Naive B cell (primary cell): ENCODE measurements around the gene GIPR. TPM values are rescaled to one million over a fixed set of nuclear protein-coding genes. Genes with fewer than 3 reads are reported as not detected.
"Not testable (repeated sequence)": the region's sequence is repeated elsewhere in the genome, so short reads cannot be mapped to it uniquely, and the experiment has no call there.

ENCODE experiments used
- ATAC-seq, 2 donors: fragments of 150-1000 bp; cut with Tn5 transposase; 2 replicates each; pipeline ENCODE4 v1.10.0; 2021; ENCODE audit warnings: low read depth in 2 of 2, mild to moderate bottlenecking in 2 of 2, moderate library complexity in 2 of 2
- DNase-seq: peaks from one replicate; pipeline ENCODE4 v3.0.0; 2022
- H3K27ac Mint-ChIP-seq, 6 donors: one replicate each; pipeline ENCODE4 v1.8.0; 2020 to 2022; ENCODE audit warnings: mild to moderate bottlenecking in 6 of 6, mixed read lengths in 6 of 6, moderate library complexity in 5 of 6, inconsistent platforms in 2 of 6
- H3K27me3 Mint-ChIP-seq, 3 donors: one replicate each; pipeline ENCODE4 v1.8.0; 2021 to 2022; ENCODE audit warnings: mixed read lengths in 3 of 3, mild to moderate bottlenecking in 1 of 3
- H3K36me3 Mint-ChIP-seq, 2 donors: one replicate each; pipeline ENCODE4 v1.8.0; 2020 to 2022; ENCODE audit warnings: mixed read lengths in 2 of 2, inconsistent platforms in 1 of 2, mild to moderate bottlenecking in 1 of 2
- H3K4me1 Mint-ChIP-seq, 3 donors: one replicate each; pipeline ENCODE4 v1.8.0; 2020 to 2022; ENCODE audit warnings: mixed read lengths in 3 of 3, inconsistent platforms in 1 of 3, mild to moderate bottlenecking in 1 of 3, moderate library complexity in 1 of 3
- H3K4me3 Mint-ChIP-seq, 8 donors: one replicate each; pipeline ENCODE4 v1.8.0; 2020 to 2022; ENCODE audit warnings: mild to moderate bottlenecking in 8 of 8, mixed read lengths in 8 of 8, moderate library complexity in 8 of 8, inconsistent platforms in 2 of 8
- H3K9me3 Mint-ChIP-seq, 7 donors: one replicate each; pipeline ENCODE4 v1.8.0; 2020 to 2022; ENCODE audit warnings: mixed read lengths in 7 of 7, mild to moderate bottlenecking in 5 of 7, inconsistent platforms in 2 of 7, moderate library complexity in 1 of 7
- polyA plus RNA-seq, 6 donors: library from polyadenylated mRNA; unstranded; fragments of 300-500 nt; fragmentation: Illumina TruSeq; gene quantifications; one replicate each; pipeline ENCODE4 v1.2.3, GENCODE V29; 2021; ENCODE audit warnings: low read depth in 6 of 6

GIPR gene
- polyA plus RNA-seq, 6 donors from 2014 or later: not detected

GRCh38 chr19:45711851-45712698 is 44.1 kb downstream of the GIPR start:
- Mint-ChIP-seq H3K27ac (no peak overlapping the region), H3K4me1 (peaks cover 23 to 32% (median 31%) of the 10 kb centered on the region in 3 donors), H3K36me3 (peaks cover 0 to 11% of the 10 kb centered on the region in 2 donors), H3K9me3 (no peaks in the 10 kb centered on the region), H3K27me3 (no peaks in the 10 kb centered on the region), H3K4me3 (no peak overlapping the region)
- no peak for ATAC-seq
- no peak for DNase-seq

- DNase-seq (no peak), ATAC-seq (no peak)
- Mint-ChIP-seq H3K9me3 (no peaks in the 10 kb centered on the region), H3K27ac (no peak overlapping the region), H3K36me3 (peaks cover 0 to 11% of the 10 kb centered on the region in 2 donors), H3K27me3 (no peaks in the 10 kb centered on the region), H3K4me3 (no peak overlapping the region), H3K4me1 (peaks cover 27 to 36% (median 34%) of the 10 kb centered on the region in 3 donors)
Observed at GRCh38 chr19:45712699-45713067, 44.7 kb downstream of the GIPR start.

GRCh38 chr19:45713141-45713540 is 45.1 kb downstream of the GIPR start:
- no peak overlapping the region for H3K4me3 Mint-ChIP-seq
- DNase-seq: no peak
- no peaks in the 10 kb centered on the region for H3K27me3 Mint-ChIP-seq
- H3K4me1 Mint-ChIP-seq: peaks cover 29 to 39% (median 38%) of the 10 kb centered on the region in 3 donors
- H3K27ac Mint-ChIP-seq: no peak overlapping the region
- H3K36me3 Mint-ChIP-seq: peaks cover 0 to 11% of the 10 kb centered on the region in 2 donors
- H3K9me3 Mint-ChIP-seq: no peaks in the 10 kb centered on the region
- ATAC-seq: no peak

GRCh38 chr19:45715139-45715538 is 47.1 kb downstream of the GIPR start:
- Mint-ChIP-seq H3K4me3 (peak overlapping the region in 1 of 8 donors; percentile 86), H3K27ac (peak overlapping the region in 2 of 6 donors; percentile 54 to 89), H3K36me3 (peaks cover 8 to 11% of the 10 kb centered on the region in 2 donors), H3K9me3 (no peaks in the 10 kb centered on the region), H3K4me1 (peaks cover 35 to 46% (median 39%) of the 10 kb centered on the region in 3 donors), H3K27me3 (no peaks in the 10 kb centered on the region)
- no peak for DNase-seq
- ATAC-seq: no peak

GRCh38 chr19:45716359-45717130 is 48.5 kb downstream of the GIPR start:
- H3K27ac Mint-ChIP-seq: peak overlapping the region; percentile 87 to 99 (median 98)
- H3K36me3 Mint-ChIP-seq: peaks cover 0 to 8% of the 10 kb centered on the region in 2 donors
- DNase-seq: no peak
- no peaks in the 10 kb centered on the region for H3K9me3 Mint-ChIP-seq
- no peaks in the 10 kb centered on the region for H3K27me3 Mint-ChIP-seq
- H3K4me1 Mint-ChIP-seq: peaks cover 30 to 41% (median 38%) of the 10 kb centered on the region in 3 donors
- H3K4me3 Mint-ChIP-seq: peak overlapping the region; percentile 86 to 99 (median 97)
- peak; percentile 0 to 1 for ATAC-seq

- DNase-seq: peak; percentile 96
- Mint-ChIP-seq H3K9me3 (no peaks in the 10 kb centered on the region), H3K36me3 (peaks cover 0 to 8% of the 10 kb centered on the region in 2 donors), H3K4me3 (peak overlapping the region; percentile 86 to 99 (median 97)), H3K4me1 (peaks cover 35 to 41% (median 40%) of the 10 kb centered on the region in 3 donors), H3K27me3 (no peaks in the 10 kb centered on the region), H3K27ac (peak overlapping the region; percentile 87 to 99 (median 98))
- peak; percentile 93 for ATAC-seq
Observed at GRCh38 chr19:45717131-45717982, 49.3 kb downstream of the GIPR start.

GRCh38 chr19:45717983-45718650 is 50.1 kb downstream of the GIPR start:
- Mint-ChIP-seq H3K27me3 (no peaks in the 10 kb centered on the region), H3K9me3 (no peaks in the 10 kb centered on the region), H3K36me3 (peaks cover 0 to 8% of the 10 kb centered on the region in 2 donors), H3K4me3 (peak overlapping the region; percentile 86 to 99 (median 97)), H3K27ac (peak overlapping the region; percentile 84 to 99 (median 98)), H3K4me1 (peaks cover 35 to 41% (median 40%) of the 10 kb centered on the region in 3 donors)
- ATAC-seq: no peak
- DNase-seq: no peak

GRCh38 chr19:45720065-45720464 is 52.0 kb downstream of the GIPR start:
- Mint-ChIP-seq H3K27ac (peak overlapping the region in 1 of 6 donors; percentile 24), H3K4me1 (peaks cover 37 to 45% (median 42%) of the 10 kb centered on the region in 3 donors), H3K4me3 (peak overlapping the region in 1 of 8 donors; percentile 24)
- H3K27me3 Mint-ChIP-seq, DNase-seq, H3K9me3 Mint-ChIP-seq, ATAC-seq, H3K36me3 Mint-ChIP-seq: not testable (repeated sequence)

- not testable (repeated sequence) for H3K9me3 Mint-ChIP-seq, H3K27me3 Mint-ChIP-seq, H3K36me3 Mint-ChIP-seq, ATAC-seq, DNase-seq
- H3K27ac Mint-ChIP-seq: peak overlapping the region in 3 of 6 donors; percentile 31 to 95 (median 77)
- H3K4me1 Mint-ChIP-seq: peaks cover 28 to 57% (median 43%) of the 10 kb centered on the region in 3 donors
- peak overlapping the region in 5 of 8 donors; percentile 23 to 76 (median 32) for H3K4me3 Mint-ChIP-seq
Observed at GRCh38 chr19:45728683-45729082, 60.7 kb downstream of the GIPR start.

GRCh38 chr19:45729800-45730290 is 61.8 kb downstream of the GIPR start:
- Mint-ChIP-seq H3K4me3 (peak overlapping the region; percentile 89 to 98 (median 95)), H3K4me1 (peaks cover 23 to 51% (median 38%) of the 10 kb centered on the region in 3 donors), H3K36me3 (no peaks in the 10 kb centered on the region), H3K27me3 (no peaks in the 10 kb centered on the region), H3K9me3 (no peaks in the 10 kb centered on the region), H3K27ac (peak overlapping the region; percentile 78 to 99 (median 96))
- ATAC-seq (no peak), DNase-seq (no peak)

GRCh38 chr19:45730368-45731288 is 62.6 kb downstream of the GIPR start, which contains the start of gene FBXO46:
Gene FBXO46 (minus strand): TSS chr19:45730896. CDS start chr19:45713495, 17,401 bp downstream.
- peaks cover 23 to 51% (median 38%) of the 10 kb centered on the region in 3 donors for H3K4me1 Mint-ChIP-seq
- ATAC-seq: peak; percentile 99

More at GRCh38 chr19:45730368-45731288, 62.6 kb downstream of the GIPR start, which contains the start of gene FBXO46:
- H3K27me3 Mint-ChIP-seq: no peaks in the 10 kb centered on the region
- H3K27ac Mint-ChIP-seq: peak within 1 kb of the TSS; percentile 90 to 99 (median 96)
- no peaks in the 10 kb centered on the region for H3K36me3 Mint-ChIP-seq
- H3K4me3 Mint-ChIP-seq: peak within 1 kb of the TSS; percentile 89 to 98 (median 95)
- peak; percentile 90 for DNase-seq
- no peaks in the 10 kb centered on the region for H3K9me3 Mint-ChIP-seq
